ENCODE data around the gene IMP4. TPM values are rescaled to one million over a fixed set of nuclear protein-coding genes. Genes with fewer than 3 reads are reported as not detected.

Gene IMP4
- total RNA-seq (10 to 100 TPM; 72.6 to 73.9 TPM), polyA plus RNA-seq (10 to 100 TPM; 92.8 to 96.7 TPM)

DNA sequence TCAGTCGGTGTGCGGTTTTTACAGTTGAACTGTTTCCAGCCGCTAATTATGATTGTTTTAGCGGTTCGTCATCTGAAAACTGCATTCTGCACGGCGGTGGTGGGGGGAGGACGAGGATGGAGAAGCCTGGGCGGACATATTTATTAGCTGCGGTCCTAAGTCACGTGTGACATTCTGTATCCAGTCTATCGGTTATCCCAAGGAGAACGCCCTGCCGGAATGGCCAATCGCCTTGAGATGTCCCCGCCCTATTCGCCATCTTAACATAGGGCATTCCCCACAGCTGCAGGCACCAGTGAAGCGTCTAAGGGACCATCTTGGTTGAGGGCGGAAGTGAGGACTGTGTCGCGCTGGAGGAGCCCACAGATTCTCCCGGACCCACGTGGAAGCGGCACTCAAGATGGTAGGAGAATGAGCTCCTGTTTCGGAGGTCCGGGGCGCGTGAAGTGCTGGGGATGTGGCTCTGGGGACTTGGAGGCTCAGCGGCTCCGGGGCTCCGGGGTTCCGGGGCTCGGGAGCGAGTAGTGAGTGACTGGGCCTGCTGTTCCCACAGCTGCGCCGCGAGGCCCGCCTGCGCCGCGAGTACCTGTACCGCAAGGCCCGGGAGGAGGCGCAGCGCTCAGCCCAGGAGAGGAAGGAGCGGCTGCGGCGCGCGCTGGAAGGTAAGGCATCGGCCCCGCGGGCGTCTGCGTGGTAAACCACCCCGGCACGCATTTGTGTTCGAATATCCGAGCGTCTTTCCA is at the start of gene IMP4:
IMP4 (plus strand) TSS at position 365 of the 743 bp plus-strand sequence; CDS start at position 401, 36 bp downstream.
- peak; percentile 96 to 99 (median 97) for DNase-seq
- POLR2A ChIA-PET (ENCODE audit: partially characterized antibody), result interaction anchor here (0.6 to 4.7 kb wide), 22 partner anchors 9 to 1150 kb away, joined by 3 to 98 read pairs (median 8); partner anchors contain the start of genes FAM168B, MZT2A, MZT2B and PTPN18
- H3K36me3 ChIP-seq (ENCODE audit: insufficient read depth, low read length), result peaks cover 56% of the 10 kb centered on the region
- Mint-ChIP-seq H3K27me3 (no peaks in the 10 kb centered on the region), H3K9me3 (peaks cover 0 to 1% (median 0%) of the 10 kb centered on the region in 8 donors), H3K4me3 (peak within 1 kb of the TSS; percentile 99 to 100 (median 100)), H3K36me3 (peaks cover 57 to 80% of the 10 kb centered on the region in 2 donors), H3K27ac (peak within 1 kb of the TSS; percentile 95 to 100 (median 99)), H3K4me1 (peaks cover 22 to 56% (median 39%) of the 10 kb centered on the region in 4 donors)
- peaks cover 25% of the 10 kb centered on the region for H3K4me1 ChIP-seq (ENCODE audit: insufficient read depth, low read length)
- intact Hi-C loops (cut with micrococcal nuclease), result loop anchor here (1.0 to 10.0 kb wide), 8 partner anchors 13 to 1150 kb away; partner anchors contain the start of genes CCDC74B, GPR148, MZT2A and PLEKHB2
- peak within 1 kb of the TSS; percentile 70 to 76 for H3K4me3 ChIP-seq (ENCODE audit: low read length in 2 of 2)
- no peaks in the 10 kb centered on the region for H3K9me3 ChIP-seq (ENCODE audit: control insufficient read depth in 1 of 2, low read length in 2 of 2)
- H3K27ac ChIP-seq (ENCODE audit: low read depth, low read length), result peak within 1 kb of the TSS; percentile 96
- CTCF ChIA-PET (ENCODE audit: partially characterized antibody), result interaction anchor here (0.7 to 5.3 kb wide), 14 partner anchors 10 to 1150 kb away, joined by 3 to 64 read pairs (median 6); partner anchors contain the start of genes MZT2A, MZT2B, PTPN18 and SMPD4
- H3K27me3 ChIP-seq (ENCODE audit: insufficient read depth, low read length), result no peaks in the 10 kb centered on the region

DNA sequence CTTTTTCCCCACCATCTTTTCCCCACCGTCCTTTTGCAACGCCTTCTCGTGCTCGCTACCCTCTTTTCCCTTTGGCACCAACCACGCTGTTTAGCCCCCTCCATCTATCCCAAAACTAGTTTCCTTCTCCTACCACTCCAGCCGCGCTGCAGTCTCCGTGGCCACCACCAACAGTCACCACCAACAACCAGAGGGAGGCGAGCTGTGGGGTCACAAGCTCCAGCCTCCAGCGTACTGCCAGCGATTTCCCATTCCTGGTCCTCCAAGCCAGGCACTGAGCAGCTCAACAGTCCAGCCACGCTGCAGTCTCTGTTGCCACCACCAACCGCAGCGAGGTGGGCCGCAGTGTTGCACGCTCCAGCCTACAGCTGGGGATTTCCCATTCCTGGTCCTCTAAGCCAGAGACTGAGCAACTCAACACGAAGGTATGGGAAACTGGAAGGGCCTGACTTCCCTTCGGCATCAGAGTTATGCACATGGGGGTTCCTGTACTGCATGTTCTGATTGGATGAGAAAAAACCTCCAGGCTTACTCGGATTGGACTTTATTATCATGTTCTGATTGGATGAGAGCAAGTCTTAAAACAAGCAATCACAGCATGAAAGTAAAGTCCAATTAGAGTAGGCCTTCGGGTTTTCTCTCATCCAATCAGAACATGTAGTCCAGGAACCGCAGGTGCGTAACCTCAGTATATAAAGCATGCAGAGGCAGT is 42.3 kb upstream of the IMP4 start:
- Mint-ChIP-seq H3K27ac (no peak overlapping the region), H3K36me3 (no peaks in the 10 kb centered on the region), H3K4me1 (no peaks in the 10 kb centered on the region), H3K9me3 (no peaks in the 10 kb centered on the region), H3K4me3 (no peak overlapping the region), H3K27me3 (peaks cover 19 to 28% of the 10 kb centered on the region in 2 donors)
- intact Hi-C loops (cut with micrococcal nuclease), result no loop called here
- Histone ChIP-seq H3K27me3 (ENCODE audit: insufficient read depth, low read length) (no peaks in the 10 kb centered on the region), H3K4me3 (ENCODE audit: low read length in 2 of 2) (no peak overlapping the region), H3K9me3 (ENCODE audit: control insufficient read depth in 1 of 2, low read length in 2 of 2) (no peaks in the 10 kb centered on the region), H3K27ac (ENCODE audit: low read depth, low read length) (no peak overlapping the region), H3K4me1 (ENCODE audit: insufficient read depth, low read length) (no peaks in the 10 kb centered on the region), H3K36me3 (ENCODE audit: insufficient read depth, low read length) (no peaks in the 10 kb centered on the region)
- ChIA-PET CTCF (ENCODE audit: partially characterized antibody) (no interaction called here), POLR2A (ENCODE audit: partially characterized antibody) (no interaction called here)
- DNase-seq, result no peak

DNA sequence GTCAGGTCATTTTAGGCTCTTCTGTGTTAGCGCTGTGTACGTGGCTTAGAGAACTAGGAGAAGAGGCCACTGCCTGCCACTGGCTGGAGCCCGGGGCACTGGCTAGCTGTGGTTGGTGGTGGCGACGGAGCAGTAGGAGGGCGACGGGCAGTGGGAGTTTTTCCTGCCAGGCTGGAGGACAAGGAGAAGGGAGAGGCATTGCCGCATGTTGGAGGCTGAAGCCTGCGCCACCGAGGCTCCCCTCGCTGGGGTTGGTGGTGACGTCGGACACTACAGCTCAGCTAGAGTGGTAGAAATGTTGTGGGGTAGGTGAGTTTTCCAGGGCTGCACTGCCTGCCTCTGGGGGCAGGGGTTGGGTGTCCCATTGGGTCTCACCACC is 41.7 kb upstream of the IMP4 start:
- peaks cover 15 to 24% of the 10 kb centered on the region in 2 donors for H3K27me3 Mint-ChIP-seq
- H3K4me1 Mint-ChIP-seq, result no peaks in the 10 kb centered on the region
- H3K36me3 ChIP-seq (ENCODE audit: insufficient read depth, low read length), result no peaks in the 10 kb centered on the region
- no peak overlapping the region for H3K27ac ChIP-seq (ENCODE audit: low read depth, low read length)
- intact Hi-C loops (cut with micrococcal nuclease), result no loop called here
- H3K9me3 Mint-ChIP-seq, result no peaks in the 10 kb centered on the region
- no peak overlapping the region for H3K4me3 Mint-ChIP-seq
- DNase-seq, result no peak
- no peak overlapping the region for H3K4me3 ChIP-seq (ENCODE audit: low read length in 2 of 2)
- ChIA-PET CTCF (ENCODE audit: partially characterized antibody) (no interaction called here), POLR2A (ENCODE audit: partially characterized antibody) (no interaction called here)
- no peaks in the 10 kb centered on the region for H3K27me3 ChIP-seq (ENCODE audit: insufficient read depth, low read length)
- no peaks in the 10 kb centered on the region for H3K4me1 ChIP-seq (ENCODE audit: insufficient read depth, low read length)
- no peaks in the 10 kb centered on the region for H3K36me3 Mint-ChIP-seq
- H3K9me3 ChIP-seq (ENCODE audit: control insufficient read depth in 1 of 2, low read length in 2 of 2), result no peaks in the 10 kb centered on the region
- no peak overlapping the region for H3K27ac Mint-ChIP-seq

GRCh38 chr2:130302164-130302886 is 40.4 kb upstream of the IMP4 start:
- H3K4me3 Mint-ChIP-seq, result no peak overlapping the region
- H3K27ac Mint-ChIP-seq, result no peak overlapping the region
- intact Hi-C loops (cut with micrococcal nuclease), result no loop called here
- POLR2A ChIA-PET (ENCODE audit: partially characterized antibody), result no interaction called here
- no peaks in the 10 kb centered on the region for H3K9me3 Mint-ChIP-seq
- Histone ChIP-seq H3K27me3 (ENCODE audit: insufficient read depth, low read length) (no peaks in the 10 kb centered on the region), H3K36me3 (ENCODE audit: insufficient read depth, low read length) (no peaks in the 10 kb centered on the region), H3K4me1 (ENCODE audit: insufficient read depth, low read length) (no peaks in the 10 kb centered on the region), H3K9me3 (ENCODE audit: control insufficient read depth in 1 of 2, low read length in 2 of 2) (no peaks in the 10 kb centered on the region), H3K4me3 (ENCODE audit: low read length in 2 of 2) (no peak overlapping the region), H3K27ac (ENCODE audit: low read depth, low read length) (no peak overlapping the region)
- CTCF ChIA-PET (ENCODE audit: partially characterized antibody), result no interaction called here
- H3K36me3 Mint-ChIP-seq, result no peaks in the 10 kb centered on the region
- H3K4me1 Mint-ChIP-seq, result no peaks in the 10 kb centered on the region
- no peak for DNase-seq
- peaks cover 13 to 22% of the 10 kb centered on the region in 2 donors for H3K27me3 Mint-ChIP-seq

DNA sequence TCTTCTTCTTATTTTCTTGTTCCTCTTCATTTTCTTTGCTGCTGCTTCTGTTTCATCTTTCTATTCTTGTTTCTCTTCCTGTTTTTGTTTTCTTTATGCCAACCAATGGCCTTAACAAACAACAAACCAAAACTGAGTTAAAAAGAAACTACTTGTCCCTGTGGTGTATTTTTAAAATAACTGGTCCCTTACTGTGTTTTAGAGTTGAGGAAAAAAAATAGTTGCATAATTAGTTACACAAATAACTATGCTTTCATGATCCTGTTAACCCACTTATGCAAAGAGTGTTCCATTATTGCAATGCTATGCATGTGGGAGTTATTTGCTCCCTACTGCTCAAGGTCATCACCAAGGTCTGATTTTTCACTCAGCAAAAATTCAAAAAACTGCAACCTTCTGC is 39.5 kb upstream of the IMP4 start:
- no peaks in the 10 kb centered on the region for H3K4me1 ChIP-seq (ENCODE audit: insufficient read depth, low read length)
- H3K9me3 ChIP-seq (ENCODE audit: control insufficient read depth in 1 of 2, low read length in 2 of 2), result no peaks in the 10 kb centered on the region
- intact Hi-C loops (cut with micrococcal nuclease), result no loop called here
- no peak overlapping the region for H3K4me3 Mint-ChIP-seq
- H3K36me3 Mint-ChIP-seq, result no peaks in the 10 kb centered on the region
- no peaks in the 10 kb centered on the region for H3K27me3 ChIP-seq (ENCODE audit: insufficient read depth, low read length)
- ChIA-PET POLR2A (ENCODE audit: partially characterized antibody) (no interaction called here), CTCF (ENCODE audit: partially characterized antibody) (no interaction called here)
- H3K36me3 ChIP-seq (ENCODE audit: insufficient read depth, low read length), result no peaks in the 10 kb centered on the region
- H3K9me3 Mint-ChIP-seq, result no peaks in the 10 kb centered on the region
- DNase-seq, result no peak
- H3K27me3 Mint-ChIP-seq, result peaks cover 10 to 17% of the 10 kb centered on the region in 2 donors
- H3K27ac Mint-ChIP-seq, result no peak overlapping the region
- no peak overlapping the region for H3K4me3 ChIP-seq (ENCODE audit: low read length in 2 of 2)
- no peak overlapping the region for H3K27ac ChIP-seq (ENCODE audit: low read depth, low read length)
- H3K4me1 Mint-ChIP-seq, result no peaks in the 10 kb centered on the region

- no peak overlapping the region for H3K4me3 Mint-ChIP-seq
- H3K9me3 ChIP-seq (ENCODE audit: control insufficient read depth in 1 of 2, low read length in 2 of 2), result no peaks in the 10 kb centered on the region
- no peak for DNase-seq
- no peak overlapping the region for H3K27ac ChIP-seq (ENCODE audit: low read depth, low read length)
- H3K36me3 ChIP-seq (ENCODE audit: insufficient read depth, low read length), result no peaks in the 10 kb centered on the region
- CTCF ChIA-PET (ENCODE audit: partially characterized antibody), result no interaction called here
- no peaks in the 10 kb centered on the region for H3K4me1 ChIP-seq (ENCODE audit: insufficient read depth, low read length)
- no peaks in the 10 kb centered on the region for H3K4me1 Mint-ChIP-seq
- no peak overlapping the region for H3K27ac Mint-ChIP-seq
- H3K4me3 ChIP-seq (ENCODE audit: low read length in 2 of 2), result no peak overlapping the region
- H3K9me3 Mint-ChIP-seq, result no peaks in the 10 kb centered on the region
- POLR2A ChIA-PET (ENCODE audit: partially characterized antibody), result no interaction called here
- no peaks in the 10 kb centered on the region for H3K36me3 Mint-ChIP-seq
- H3K27me3 ChIP-seq (ENCODE audit: insufficient read depth, low read length), result no peaks in the 10 kb centered on the region
- intact Hi-C loops (cut with micrococcal nuclease), result no loop called here
- peaks cover 5 to 10% of the 10 kb centered on the region in 2 donors for H3K27me3 Mint-ChIP-seq
These were observed 38.0 kb upstream of the IMP4 start for GRCh38 chr2:130304726-130305125.

DNA sequence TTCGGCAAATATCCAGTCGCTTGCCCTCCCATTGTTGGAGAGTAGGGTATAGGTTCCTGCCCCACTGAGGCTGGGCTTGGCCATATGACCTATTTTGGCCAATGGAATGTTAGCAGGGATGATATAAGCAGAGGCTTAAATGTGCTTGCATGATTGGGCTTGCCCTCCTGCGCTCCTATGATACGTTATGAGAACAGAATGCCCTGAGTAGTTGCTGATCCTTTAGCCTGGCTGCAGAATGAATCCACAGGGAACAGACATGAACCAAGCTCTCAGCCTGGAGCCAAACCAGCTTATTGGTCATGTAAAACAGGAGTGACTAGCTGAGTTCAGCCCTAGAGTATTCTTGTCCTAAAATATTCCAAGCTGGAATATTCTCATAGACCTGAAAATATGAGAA is 34.8 kb upstream of the IMP4 start:
- Histone ChIP-seq H3K4me3 (ENCODE audit: low read length in 2 of 2) (no peak overlapping the region), H3K27ac (ENCODE audit: low read depth, low read length) (no peak overlapping the region), H3K9me3 (ENCODE audit: control insufficient read depth in 1 of 2, low read length in 2 of 2) (no peaks in the 10 kb centered on the region), H3K4me1 (ENCODE audit: insufficient read depth, low read length) (no peaks in the 10 kb centered on the region), H3K36me3 (ENCODE audit: insufficient read depth, low read length) (no peaks in the 10 kb centered on the region), H3K27me3 (ENCODE audit: insufficient read depth, low read length) (no peaks in the 10 kb centered on the region)
- Mint-ChIP-seq H3K27me3 (peaks cover 2 to 6% of the 10 kb centered on the region in 2 donors), H3K27ac (no peak overlapping the region), H3K4me1 (no peaks in the 10 kb centered on the region), H3K4me3 (no peak overlapping the region), H3K9me3 (no peaks in the 10 kb centered on the region), H3K36me3 (no peaks in the 10 kb centered on the region)
- intact Hi-C loops (cut with micrococcal nuclease), result no loop called here
- ChIA-PET POLR2A (ENCODE audit: partially characterized antibody) (no interaction called here), CTCF (ENCODE audit: partially characterized antibody) (no interaction called here)
- DNase-seq, result no peak
